Karpas-422 (cell line): Measurements from ENCODE around the gene MFAP2. TPM values are rescaled to one million over a fixed set of nuclear protein-coding genes. Genes with fewer than 3 reads are reported as not detected.
"Not testable (repeated sequence)": the region's sequence is repeated elsewhere in the genome, so short reads cannot be mapped to it uniquely, and the experiment has no call there.

Experiments
- DNase-seq: peaks from one replicate; pipeline ENCODE4 v3.0.0-alpha.2; 2015
- H2AFZ ChIP-seq: fragments of 200-600 bp; sonication (generic); 2 replicates; pipeline ENCODE4 v1.6.1; 2014; ENCODE audit warnings: antibody characterized with exemption, low read length, mixed read lengths
- H3K27ac ChIP-seq: fragments of 200-600 bp; sonication (generic); 2 replicates; pipeline ENCODE4 v1.5.1; 2014; ENCODE audit warnings: mild to moderate bottlenecking, low read length, moderate library complexity
- H3K27me3 ChIP-seq: fragments of 200-600 bp; sonication (generic); 2 replicates; pipeline ENCODE4 v1.6.1; 2014; ENCODE audit warnings: low read length, mixed read lengths
- H3K36me3 ChIP-seq: fragments of 200-600 bp; sonication (generic); 2 replicates; pipeline ENCODE4 v1.6.1; 2014; ENCODE audit warnings: low read length, mixed read lengths; ENCODE audit not compliant: insufficient read depth
- H3K4me1 ChIP-seq: fragments of 200-600 bp; sonication (generic); 2 replicates; pipeline ENCODE4 v1.6.1; 2014; ENCODE audit warnings: mild to moderate bottlenecking, low read length, mixed read lengths
- H3K4me2 ChIP-seq: fragments of 200-600 bp; sonication (generic); 2 replicates; pipeline ENCODE4 v1.6.1; 2014; ENCODE audit warnings: low read length, low read depth, mild to moderate bottlenecking; ENCODE audit not compliant: poor library complexity, severe bottlenecking
- H3K4me3 ChIP-seq: fragments of 200-600 bp; sonication (generic); 2 replicates; pipeline ENCODE4 v1.5.1; 2014; ENCODE audit warnings: mild to moderate bottlenecking, antibody characterized with exemption, low read length, mixed read lengths
- H3K79me2 ChIP-seq: fragments of 200-600 bp; sonication (generic); 2 replicates; pipeline ENCODE4 v1.6.1; 2014; ENCODE audit warnings: mild to moderate bottlenecking, low read length, mixed read lengths
- H3K9ac ChIP-seq: fragments of 200-600 bp; sonication (generic); 2 replicates; pipeline ENCODE4 v1.6.0; 2014; ENCODE audit warnings: low read length
- H3K9me2 ChIP-seq: fragments of 200-600 bp; sonication (generic), shearing (Covaris generic); replicated peaks from 2 replicates; pipeline ENCODE4 v1.6.0; 2014; ENCODE audit warnings: mild to moderate bottlenecking, low read length, moderate library complexity; ENCODE audit not compliant: insufficient read depth
- H3K9me3 ChIP-seq: fragments of 300-700, 200-600 bp; sonication (generic); 2 replicates; pipeline ENCODE4 v1.6.1; 2014; ENCODE audit warnings: low read length, mixed read lengths
- H4K20me1 ChIP-seq: fragments of 200-600 bp; sonication (generic); 2 replicates; pipeline ENCODE4 v1.6.1; 2014; ENCODE audit warnings: mild to moderate bottlenecking, antibody characterized with exemption, low read length, low read depth; ENCODE audit not compliant: insufficient read depth
- total RNA-seq: library from RNA; depleted of rRNA; stranded (reverse); fragments of >200 nt; shearing (Covaris generic); gene quantifications from 2 replicates; pipeline ENCODE4 v1.2.3, GENCODE V29; 2014; ENCODE audit warnings: low replicate concordance

MFAP2 gene
- total RNA-seq, 1 experiment from 2014 or later = not detected

- H3K4me3 ChIP-seq, H3K9me2 ChIP-seq, H3K79me2 ChIP-seq, H4K20me1 ChIP-seq, H2AFZ ChIP-seq, H3K4me2 ChIP-seq, H3K27me3 ChIP-seq, H3K36me3 ChIP-seq, H3K4me1 ChIP-seq, H3K27ac ChIP-seq, H3K9me3 ChIP-seq: not testable (repeated sequence)
- DNase-seq = peak; percentile 76
- H3K9ac ChIP-seq = peak overlapping the region; percentile 34; the same call in 1 of the 2 replicates
Measured at GRCh38 chr1:16929146-16930041, 51.0 kb downstream of the MFAP2 start.

GRCh38 chr1:16927711-16928485 is 52.5 kb downstream of the MFAP2 start:
- H2AFZ ChIP-seq = no peak overlapping the region
- no peak for DNase-seq
- H3K79me2 ChIP-seq = peaks cover under 1% of the 10 kb centered on the region; the same call in 1 of the 2 replicates
- no peak overlapping the region for H3K4me2 ChIP-seq
- no peaks in the 10 kb centered on the region for H3K9me3 ChIP-seq
- H3K9me2 ChIP-seq = no peaks in the 10 kb centered on the region
- H3K27ac ChIP-seq = no peak overlapping the region
- H4K20me1 ChIP-seq = no peaks in the 10 kb centered on the region
- H3K4me1 ChIP-seq = peaks cover 4% of the 10 kb centered on the region
- no peaks in the 10 kb centered on the region for H3K36me3 ChIP-seq
- H3K9ac ChIP-seq = no peak overlapping the region
- no peaks in the 10 kb centered on the region for H3K27me3 ChIP-seq
- H3K4me3 ChIP-seq = no peak overlapping the region

GRCh38 chr1:16927256-16927655 is 53.2 kb downstream of the MFAP2 start:
- Histone ChIP-seq H4K20me1 (no peaks in the 10 kb centered on the region), H3K9me3 (no peaks in the 10 kb centered on the region), H3K4me3 (no peak overlapping the region), H3K27ac (no peak overlapping the region), H2AFZ (no peak overlapping the region), H3K27me3 (no peaks in the 10 kb centered on the region), H3K9ac (no peak overlapping the region), H3K4me1 (peaks cover 8% of the 10 kb centered on the region), H3K79me2 (peaks cover 7% of the 10 kb centered on the region; the same call in 1 of the 2 replicates), H3K36me3 (no peaks in the 10 kb centered on the region), H3K4me2 (no peak overlapping the region), H3K9me2 (no peaks in the 10 kb centered on the region)
- DNase-seq = no peak

GRCh38 chr1:16926491-16927073 is 53.8 kb downstream of the MFAP2 start:
- peaks cover 14% of the 10 kb centered on the region for H3K4me1 ChIP-seq
- H3K27me3 ChIP-seq = no peaks in the 10 kb centered on the region
- no peak overlapping the region for H3K27ac ChIP-seq
- no peaks in the 10 kb centered on the region for H3K9me2 ChIP-seq
- H3K9me3 ChIP-seq = no peaks in the 10 kb centered on the region
- H3K79me2 ChIP-seq = peaks cover 7% of the 10 kb centered on the region; the same call in 1 of the 2 replicates
- no peak overlapping the region for H3K9ac ChIP-seq
- H3K36me3 ChIP-seq = no peaks in the 10 kb centered on the region
- no peak overlapping the region for H3K4me3 ChIP-seq
- no peak for DNase-seq
- H4K20me1 ChIP-seq = no peaks in the 10 kb centered on the region
- no peak overlapping the region for H3K4me2 ChIP-seq
- H2AFZ ChIP-seq = no peak overlapping the region

- Histone ChIP-seq H3K4me1 (peaks cover 21% of the 10 kb centered on the region), H3K36me3 (no peaks in the 10 kb centered on the region), H3K9me3 (no peaks in the 10 kb centered on the region), H3K27ac (no peak overlapping the region), H3K79me2 (peaks cover 7% of the 10 kb centered on the region; the same call in 1 of the 2 replicates), H3K4me2 (no peak overlapping the region), H4K20me1 (no peaks in the 10 kb centered on the region), H3K9ac (no peak overlapping the region), H3K4me3 (no peak overlapping the region), H2AFZ (no peak overlapping the region), H3K27me3 (no peaks in the 10 kb centered on the region), H3K9me2 (no peaks in the 10 kb centered on the region)
- DNase-seq = no peak
Measured at GRCh38 chr1:16925635-16926490, 54.6 kb downstream of the MFAP2 start.

GRCh38 chr1:16924919-16925477 is 55.4 kb downstream of the MFAP2 start:
- H3K79me2 ChIP-seq = peaks cover 7% of the 10 kb centered on the region; the same call in 1 of the 2 replicates
- H4K20me1 ChIP-seq = no peaks in the 10 kb centered on the region
- no peak overlapping the region for H3K4me2 ChIP-seq
- H3K27ac ChIP-seq = no peak overlapping the region
- H3K9me3 ChIP-seq = no peaks in the 10 kb centered on the region
- H3K9ac ChIP-seq = no peak overlapping the region
- H3K4me3 ChIP-seq = no peak overlapping the region
- DNase-seq = no peak
- H3K4me1 ChIP-seq = peaks cover 21% of the 10 kb centered on the region
- no peaks in the 10 kb centered on the region for H3K36me3 ChIP-seq
- H3K27me3 ChIP-seq = no peaks in the 10 kb centered on the region
- no peaks in the 10 kb centered on the region for H3K9me2 ChIP-seq
- H2AFZ ChIP-seq = no peak overlapping the region
